ENCODE results near the gene ZIM2. TPM values are rescaled to one million over a fixed set of nuclear protein-coding genes. Genes with fewer than 3 reads are reported as not detected.

Gene ZIM2
- total and polyA plus RNA-seq, 9 of the 15 experiments (the other 6 are each of a cell fraction or from before 2014, with no cell fraction given), result not detected

DNA sequence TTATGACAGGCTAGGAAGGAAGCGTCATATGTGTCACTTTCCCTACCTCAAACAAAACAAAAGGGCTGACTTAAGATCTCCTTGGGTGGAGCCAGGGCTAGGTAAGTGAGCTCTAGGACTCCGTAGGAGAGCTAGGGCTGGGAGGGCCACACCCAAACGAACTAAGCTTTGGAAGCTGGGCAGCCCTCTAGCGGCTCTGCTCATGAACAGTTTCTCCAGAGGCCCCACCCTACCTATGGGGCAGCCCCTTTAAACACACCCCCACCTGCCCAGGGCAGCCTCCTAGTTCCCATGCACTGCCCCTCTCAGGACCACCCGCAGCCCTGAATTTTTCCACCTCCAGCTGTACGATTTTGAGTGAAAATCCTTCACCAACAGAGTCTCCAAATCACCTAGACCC is 3.5 kb downstream of the ZIM2 start (continued):
- TF ChIP-seq, protein P1, sequence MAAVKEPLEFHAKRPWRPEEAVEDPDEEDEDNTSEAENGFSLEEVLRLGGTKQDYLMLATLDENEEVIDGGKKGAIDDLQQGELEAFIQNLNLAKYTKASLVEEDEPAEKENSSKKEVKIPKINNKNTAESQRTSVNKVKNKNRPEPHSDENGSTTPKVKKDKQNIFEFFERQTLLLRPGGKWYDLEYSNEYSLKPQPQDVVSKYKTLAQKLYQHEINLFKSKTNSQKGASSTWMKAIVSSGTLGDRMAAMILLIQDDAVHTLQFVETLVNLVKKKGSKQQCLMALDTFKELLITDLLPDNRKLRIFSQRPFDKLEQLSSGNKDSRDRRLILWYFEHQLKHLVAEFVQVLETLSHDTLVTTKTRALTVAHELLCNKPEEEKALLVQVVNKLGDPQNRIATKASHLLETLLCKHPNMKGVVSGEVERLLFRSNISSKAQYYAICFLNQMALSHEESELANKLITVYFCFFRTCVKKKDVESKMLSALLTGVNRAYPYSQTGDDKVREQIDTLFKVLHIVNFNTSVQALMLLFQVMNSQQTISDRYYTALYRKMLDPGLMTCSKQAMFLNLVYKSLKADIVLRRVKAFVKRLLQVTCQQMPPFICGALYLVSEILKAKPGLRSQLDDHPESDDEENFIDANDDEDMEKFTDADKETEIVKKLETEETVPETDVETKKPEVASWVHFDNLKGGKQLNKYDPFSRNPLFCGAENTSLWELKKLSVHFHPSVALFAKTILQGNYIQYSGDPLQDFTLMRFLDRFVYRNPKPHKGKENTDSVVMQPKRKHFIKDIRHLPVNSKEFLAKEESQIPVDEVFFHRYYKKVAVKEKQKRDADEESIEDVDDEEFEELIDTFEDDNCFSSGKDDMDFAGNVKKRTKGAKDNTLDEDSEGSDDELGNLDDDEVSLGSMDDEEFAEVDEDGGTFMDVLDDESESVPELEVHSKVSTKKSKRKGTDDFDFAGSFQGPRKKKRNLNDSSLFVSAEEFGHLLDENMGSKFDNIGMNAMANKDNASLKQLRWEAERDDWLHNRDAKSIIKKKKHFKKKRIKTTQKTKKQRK (IDR thresholded peaks at IDR 0.05; ENCODE audit: borderline replicate concordance, low read depth, low read length), result no peak
- TF ChIP-seq RFX1 (IDR thresholded peaks at IDR 0.05) (no peak), TAF9B (IDR thresholded peaks at IDR 0.05; ENCODE audit: partially characterized antibody) (no peak), NCOA6 (IDR thresholded peaks at IDR 0.05) (no peak), MCM3 (IDR thresholded peaks at IDR 0.05) (no peak), NCOA2 (IDR thresholded peaks at IDR 0.05; ENCODE audit: partially characterized antibody in 2 of 2) (no peak), WHSC1 (IDR thresholded peaks at IDR 0.05; ENCODE audit: low read length) (no peak)
- TF ChIP-seq, protein P2, sequence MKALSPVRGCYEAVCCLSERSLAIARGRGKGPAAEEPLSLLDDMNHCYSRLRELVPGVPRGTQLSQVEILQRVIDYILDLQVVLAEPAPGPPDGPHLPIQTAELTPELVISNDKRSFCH (CRISPR knock-in tag; IDR thresholded peaks at IDR 0.05), result no peak
- TF ChIP-seq, protein P2 (tag; IDR thresholded peaks at IDR 0.05), result no peak

DNA sequence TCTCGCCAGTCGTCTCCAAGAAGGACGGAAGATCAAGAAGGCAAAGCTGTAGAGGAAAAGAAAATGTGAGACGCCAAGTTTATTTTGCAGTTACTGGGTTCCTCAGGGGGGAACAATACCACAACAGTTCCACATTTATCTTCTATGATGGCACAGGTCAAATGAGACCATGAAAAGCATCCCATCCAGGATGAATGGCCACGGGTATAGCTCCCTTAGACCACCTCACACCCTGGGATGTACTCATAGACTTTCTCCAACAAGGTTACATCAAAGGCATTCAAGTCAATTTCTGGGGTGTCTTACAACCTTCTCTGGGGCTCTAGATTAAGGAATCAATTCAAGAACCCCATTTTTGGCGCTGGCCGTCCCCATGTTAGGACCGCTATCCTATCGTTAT is 4.5 kb downstream of the ZIM2 start:
- Histone ChIP-seq H3K79me2 (ENCODE audit: control insufficient read depth, insufficient read depth, low read length) (no peaks in the 10 kb centered on the region), H3K4me1 (replicated peaks in 1 of 2; ENCODE audit: control insufficient read depth in 2 of 2, insufficient read depth in 2 of 2, low read length in 2 of 2) (no peaks in the 10 kb centered on the region), H3K27me3 (ENCODE audit: control insufficient read depth in 2 of 2, insufficient read depth in 2 of 2, low read length in 2 of 2) (no peaks in the 10 kb centered on the region), H3K9me1 (ENCODE audit: control insufficient read depth, insufficient read depth, low read length) (no peaks in the 10 kb centered on the region), H3K4me2 (ENCODE audit: insufficient read depth, low read length) (no peak overlapping the region), H3K9ac (ENCODE audit: insufficient read depth in 1 of 2, low read depth in 2 of 2, low read length in 2 of 2) (no peak overlapping the region), H2AFZ (ENCODE audit: low read depth, low read length) (no peak overlapping the region), H3K9me3 (replicated peaks; ENCODE audit: control insufficient read depth, insufficient read depth, low read depth, low read length) (no peaks in the 10 kb centered on the region; the same call in 1 of the 2 replicates), H4K20me1 (replicated peaks; ENCODE audit: control insufficient read depth, insufficient read depth, low read length) (no peaks in the 10 kb centered on the region), H3K36me3 (ENCODE audit: control insufficient read depth, insufficient read depth, low read length) (no peaks in the 10 kb centered on the region), H3K4me3 (no peak overlapping the region), H3K27ac (ENCODE audit: extremely low read depth, low read depth, low read length) (no peak overlapping the region)
- BruUV-seq (replicated peaks), result no TSS peak
- in situ Hi-C loops (cut with MboI) (no loop called here), intact Hi-C loops (cut with micrococcal nuclease) (no loop called here)
- FAIRE-seq (no peak), ATAC-seq (no peak), DNase-seq (ENCODE audit: extremely low read depth in 1 of 4, low spot score in 3 of 4) (no peak)
- TF ChIP-seq, protein P3, sequence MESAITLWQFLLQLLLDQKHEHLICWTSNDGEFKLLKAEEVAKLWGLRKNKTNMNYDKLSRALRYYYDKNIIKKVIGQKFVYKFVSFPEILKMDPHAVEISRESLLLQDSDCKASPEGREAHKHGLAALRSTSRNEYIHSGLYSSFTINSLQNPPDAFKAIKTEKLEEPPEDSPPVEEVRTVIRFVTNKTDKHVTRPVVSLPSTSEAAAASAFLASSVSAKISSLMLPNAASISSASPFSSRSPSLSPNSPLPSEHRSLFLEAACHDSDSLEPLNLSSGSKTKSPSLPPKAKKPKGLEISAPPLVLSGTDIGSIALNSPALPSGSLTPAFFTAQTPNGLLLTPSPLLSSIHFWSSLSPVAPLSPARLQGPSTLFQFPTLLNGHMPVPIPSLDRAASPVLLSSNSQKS (CRISPR knock-in tag; IDR thresholded peaks at IDR 0.05), result no peak
- TF ChIP-seq ARNT (IDR thresholded peaks at IDR 0.05), result no peak
- no peak for TF ChIP-seq CSDE1 (IDR thresholded peaks at IDR 0.05)
- TF ChIP-seq SRSF7 (optimal IDR thresholded peaks at IDR 0.05; ENCODE audit: low read depth, low read length), result no peak
- TF ChIP-seq, protein P4, sequence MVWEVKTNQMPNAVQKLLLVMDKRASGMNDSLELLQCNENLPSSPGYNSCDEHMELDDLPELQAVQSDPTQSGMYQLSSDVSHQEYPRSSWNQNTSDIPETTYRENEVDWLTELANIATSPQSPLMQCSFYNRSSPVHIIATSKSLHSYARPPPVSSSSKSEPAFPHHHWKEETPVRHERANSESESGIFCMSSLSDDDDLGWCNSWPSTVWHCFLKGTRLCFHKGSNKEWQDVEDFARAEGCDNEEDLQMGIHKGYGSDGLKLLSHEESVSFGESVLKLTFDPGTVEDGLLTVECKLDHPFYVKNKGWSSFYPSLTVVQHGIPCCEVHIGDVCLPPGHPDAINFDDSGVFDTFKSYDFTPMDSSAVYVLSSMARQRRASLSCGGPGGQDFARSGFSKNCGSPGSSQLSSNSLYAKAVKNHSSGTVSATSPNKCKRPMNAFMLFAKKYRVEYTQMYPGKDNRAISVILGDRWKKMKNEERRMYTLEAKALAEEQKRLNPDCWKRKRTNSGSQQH (CRISPR knock-in tag; IDR thresholded peaks at IDR 0.05), result no peak
- no peak for TF ChIP-seq ZNF212 (CRISPR knock-in tag; IDR thresholded peaks at IDR 0.05)
- under 1% methylated on average over 9 of the region's 9 CpGs for WGBS (ENCODE audit: insufficient coverage, low coverage, missing lambda C conversion rate)
- ChIA-PET POLR2A (no interaction called here), CTCF (ENCODE audit: low intra/inter-chr PET ratio) (no interaction called here)
